HUES64 (cell line): ENCODE results near the gene AKR7A3.
A peak's percentile ranks its signal among the peaks of the same experiment; 100 is the strongest.
"Not testable (repeated sequence)": the region's sequence is repeated elsewhere in the genome, so short reads cannot be mapped to it uniquely, and the experiment has no call there.

Experiments
- H3K27ac ChIP-seq: 2 replicates; pipeline ENCODE4 v1.7.0; 2013; ENCODE audit warnings: low read depth, low read length, inconsistent platforms
- H3K27me3 ChIP-seq: 2 replicates; pipeline ENCODE4 v1.6.1; 2013; ENCODE audit warnings: mild to moderate bottlenecking, low read length; ENCODE audit not compliant: insufficient read depth
- H3K36me3 ChIP-seq: 2 replicates; pipeline ENCODE4 v1.6.1; 2013; ENCODE audit warnings: mild to moderate bottlenecking, low read length; ENCODE audit not compliant: insufficient read depth
- H3K4me1 ChIP-seq: 2 replicates; pipeline ENCODE4 v1.6.1; 2013; ENCODE audit warnings: mild to moderate bottlenecking, low read length, moderate library complexity; ENCODE audit not compliant: insufficient read depth
- H3K4me3 ChIP-seq: 2 replicates; pipeline ENCODE4 v1.5.1; 2013; ENCODE audit warnings: mild to moderate bottlenecking, low read length, moderate library complexity
- H3K9ac ChIP-seq: 2 replicates; pipeline ENCODE4 v1.6.1; 2013; ENCODE audit warnings: mild to moderate bottlenecking, low read depth, low read length
- H3K9me3 ChIP-seq: 2 replicates; pipeline ENCODE4 v1.6.1; 2013; ENCODE audit warnings: low read depth, low read length; ENCODE audit not compliant: insufficient read depth
- WGBS: fragments of 150-250, 120-280 bp; methylation state at CpG from one replicate; pipeline ENCODE4 v1.1.7; 2013; ENCODE audit warnings: missing lambda C conversion rate; 5-methylcytosine and 5-hydroxymethylcytosine counted together

The AKR7A3 gene

DNA sequence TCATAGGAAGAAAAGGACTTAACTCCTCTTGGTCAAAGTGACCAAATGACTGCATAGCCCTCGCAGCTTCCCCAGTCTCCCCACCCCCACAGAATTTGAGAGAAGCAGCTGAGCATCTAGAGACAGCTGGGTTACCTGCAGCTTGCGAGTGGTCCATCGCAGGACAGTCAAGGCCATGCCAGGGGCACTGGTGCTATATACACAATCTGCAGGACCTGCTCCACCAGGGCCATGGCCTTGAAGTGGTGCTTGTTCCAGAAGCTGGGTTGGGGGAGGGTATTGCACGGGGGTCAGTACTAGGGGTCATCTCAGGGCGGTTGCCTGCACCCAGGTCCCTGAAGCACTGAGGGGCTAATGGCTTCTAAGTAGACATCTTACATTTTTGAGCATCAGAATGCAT is 26.5 kb downstream of the AKR7A3 start:
- H3K9me3 ChIP-seq, result no peaks in the 10 kb centered on the region
- no peak overlapping the region for H3K9ac ChIP-seq
- WGBS, result 79% methylated on average over 5 of the region's 5 CpGs

DNA sequence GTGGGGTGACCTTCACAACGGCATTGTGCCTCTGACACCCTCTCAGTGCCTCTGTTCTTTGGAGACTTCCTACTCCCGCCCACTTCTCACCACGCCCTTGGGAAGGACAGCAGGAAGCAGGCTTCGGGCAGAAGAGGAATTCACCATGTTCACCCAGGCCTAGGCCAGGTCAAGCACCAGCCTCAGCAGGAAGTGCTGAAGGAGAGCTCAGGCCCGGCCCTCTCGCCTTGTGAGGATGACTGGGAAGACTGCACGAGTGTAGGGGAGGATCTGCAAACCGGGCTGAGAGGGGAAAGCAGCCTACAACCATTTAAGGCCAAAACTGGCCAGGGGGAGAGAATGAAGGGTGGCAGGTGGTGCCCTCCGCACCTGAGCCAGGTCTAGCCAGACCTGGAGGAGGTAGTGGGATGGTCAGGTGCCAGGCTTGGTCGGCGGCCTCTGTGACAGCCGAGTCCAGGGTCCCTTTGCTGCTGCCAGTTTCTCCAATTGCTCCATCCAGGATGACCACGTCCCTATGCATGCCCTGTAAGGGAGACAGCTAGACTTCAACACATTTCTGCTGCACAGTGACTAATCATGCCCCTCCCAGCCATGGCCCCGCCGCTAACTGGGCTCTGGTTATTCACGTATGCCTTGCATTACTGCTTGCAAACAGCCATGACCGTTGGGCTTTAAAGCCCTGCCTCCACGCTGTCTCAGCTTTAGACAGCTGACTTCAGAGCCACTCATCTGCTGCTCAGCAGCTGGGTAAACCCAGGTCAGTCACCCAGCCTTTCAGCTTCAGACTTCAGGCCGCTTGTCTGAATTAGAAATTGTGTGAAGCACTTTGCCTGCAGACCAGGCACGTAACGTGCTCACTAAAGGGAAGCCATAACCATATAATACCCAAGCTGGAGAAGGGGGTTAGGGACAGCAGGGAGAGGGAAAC is 28.1 kb downstream of the AKR7A3 start:
- no peaks in the 10 kb centered on the region for H3K27me3 ChIP-seq
- H3K36me3 ChIP-seq, result peaks cover 54% of the 10 kb centered on the region
- no peaks in the 10 kb centered on the region for H3K4me1 ChIP-seq
- H3K4me3 ChIP-seq, result no peak overlapping the region
- 93% methylated on average over 21 of the region's 21 CpGs for WGBS
- no peak overlapping the region for H3K27ac ChIP-seq
- no peaks in the 10 kb centered on the region for H3K9me3 ChIP-seq
- H3K9ac ChIP-seq, result no peak overlapping the region

More for the DNA sequence above, 26.5 kb downstream of the AKR7A3 start:
- Histone ChIP-seq H3K36me3 (peaks cover 39% of the 10 kb centered on the region), H3K4me1 (no peaks in the 10 kb centered on the region), H3K27me3 (no peaks in the 10 kb centered on the region), H3K4me3 (no peak overlapping the region), H3K27ac (no peak overlapping the region)

DNA sequence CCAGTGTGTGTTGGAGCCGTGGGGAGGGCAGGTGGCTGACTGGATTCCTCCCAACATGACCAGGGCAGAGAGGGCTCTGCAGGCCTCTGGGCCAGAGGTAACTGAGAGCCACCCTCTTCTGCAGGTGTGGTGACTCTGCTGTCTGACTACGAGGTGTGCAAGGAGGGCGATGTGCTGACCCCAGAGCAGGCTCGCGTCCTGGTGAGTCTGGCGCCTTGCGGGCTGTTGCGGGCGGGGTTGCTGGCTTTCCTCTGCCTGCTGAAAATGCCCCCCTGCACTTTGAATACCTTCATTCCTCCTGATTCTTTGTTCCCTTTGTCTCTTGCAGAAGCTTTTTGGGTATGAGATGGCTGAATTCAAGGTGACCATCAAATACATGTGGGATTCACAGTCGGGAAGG is 30.2 kb downstream of the AKR7A3 start:
- Histone ChIP-seq H3K9me3 (no peaks in the 10 kb centered on the region), H3K27ac (no peak overlapping the region), H3K9ac (no peak overlapping the region), H3K4me3 (no peak overlapping the region), H3K36me3 (peaks cover 65% of the 10 kb centered on the region), H3K4me1 (peaks cover 4% of the 10 kb centered on the region; the same call in 1 of the 2 replicates), H3K27me3 (no peaks in the 10 kb centered on the region)
- WGBS, result 96% methylated on average over 10 of the region's 10 CpGs

DNA sequence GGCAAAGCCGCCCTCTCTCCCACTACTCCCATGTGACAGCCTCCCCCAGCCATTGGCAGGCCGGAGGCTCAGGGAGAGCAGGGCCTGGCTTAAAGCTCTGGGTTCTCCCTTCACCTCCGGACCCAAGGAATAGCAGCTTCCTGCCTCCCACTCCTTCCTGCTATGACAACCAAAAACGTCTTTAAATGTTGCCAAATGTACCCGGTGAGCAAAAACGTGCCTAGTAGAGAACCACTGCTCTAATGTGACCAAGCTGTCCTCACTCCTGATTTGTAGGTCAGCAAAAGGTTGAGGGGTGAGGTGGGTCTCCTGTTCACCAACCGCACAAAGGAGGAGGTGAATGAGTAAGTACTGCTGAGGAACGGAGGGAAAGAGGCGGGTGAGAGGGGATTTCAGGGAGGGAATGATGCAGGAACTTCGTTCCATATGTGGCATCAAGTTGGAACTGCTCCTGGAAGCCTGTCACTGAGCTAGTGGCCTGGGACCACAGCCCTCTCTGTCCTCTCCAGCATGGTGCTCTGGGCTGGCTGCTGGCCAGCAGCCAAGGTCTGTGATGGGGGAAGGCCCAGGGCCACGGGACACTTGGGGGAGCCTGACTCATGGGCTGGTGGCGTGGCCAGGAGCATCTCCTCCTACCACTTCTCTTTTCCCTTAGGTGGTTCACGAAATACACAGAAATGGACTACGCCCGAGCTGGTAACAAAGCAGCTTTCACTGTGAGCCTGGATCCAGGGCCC is 31.2 kb downstream of the AKR7A3 start:
- Histone ChIP-seq H3K9ac (no peak overlapping the region), H3K27ac (no peak overlapping the region), H3K4me1 (peaks cover 11% of the 10 kb centered on the region), H3K36me3 (peaks cover 65% of the 10 kb centered on the region), H3K27me3 (no peaks in the 10 kb centered on the region), H3K4me3 (no peak overlapping the region), H3K9me3 (no peaks in the 10 kb centered on the region)
- 92% methylated on average over 15 of the region's 15 CpGs for WGBS

DNA sequence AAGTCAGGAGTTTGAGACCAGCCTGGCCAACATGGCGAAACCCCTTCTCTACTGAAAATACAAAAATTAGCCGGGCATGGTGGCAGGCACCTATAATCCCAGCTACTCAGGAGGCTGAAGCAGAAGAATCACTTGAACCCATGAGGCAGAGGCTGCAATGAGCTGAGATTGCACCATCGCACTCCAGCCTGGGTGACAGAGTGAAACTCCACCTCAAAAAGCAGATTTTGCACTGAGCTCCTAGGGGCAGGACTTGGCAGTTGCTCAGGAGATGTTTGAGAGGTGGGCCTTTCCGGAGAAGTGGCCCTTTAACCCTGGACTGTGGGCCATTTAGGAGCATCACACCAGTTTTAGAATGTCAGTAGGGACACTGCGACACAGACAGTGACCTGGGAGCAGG is 32.3 kb downstream of the AKR7A3 start:
- not testable (repeated sequence) for H3K27me3 ChIP-seq, H3K4me3 ChIP-seq, H3K9ac ChIP-seq, H3K27ac ChIP-seq, H3K9me3 ChIP-seq
- whole genome bisulfite sequencing, result 95% methylated on average over 5 of the region's 5 CpGs
- peaks cover 65% of the 10 kb centered on the region for H3K36me3 ChIP-seq
- H3K4me1 ChIP-seq, result peaks cover 11% of the 10 kb centered on the region

DNA sequence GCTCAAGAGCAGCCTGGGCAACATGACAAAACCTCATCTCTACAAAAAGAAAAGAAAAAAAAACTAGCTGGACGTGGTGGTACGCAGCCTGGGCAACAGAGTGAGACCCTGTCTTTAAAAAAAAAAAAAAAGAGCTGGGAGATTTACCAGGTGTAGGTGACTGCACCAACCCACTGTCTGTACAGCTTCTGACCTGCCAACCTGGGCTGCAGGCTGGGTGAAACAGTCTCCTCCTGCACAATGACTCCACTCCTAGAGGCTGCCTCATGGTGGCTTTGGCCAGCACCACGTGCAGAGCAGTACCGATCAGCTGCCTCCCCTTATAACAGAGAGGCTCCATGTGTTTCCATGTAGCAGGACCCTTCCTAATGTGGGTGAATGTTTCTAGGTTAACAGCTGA is 33.3 kb downstream of the AKR7A3 start:
- H3K27ac ChIP-seq, result no peak overlapping the region
- no peak overlapping the region for H3K9ac ChIP-seq

DNA sequence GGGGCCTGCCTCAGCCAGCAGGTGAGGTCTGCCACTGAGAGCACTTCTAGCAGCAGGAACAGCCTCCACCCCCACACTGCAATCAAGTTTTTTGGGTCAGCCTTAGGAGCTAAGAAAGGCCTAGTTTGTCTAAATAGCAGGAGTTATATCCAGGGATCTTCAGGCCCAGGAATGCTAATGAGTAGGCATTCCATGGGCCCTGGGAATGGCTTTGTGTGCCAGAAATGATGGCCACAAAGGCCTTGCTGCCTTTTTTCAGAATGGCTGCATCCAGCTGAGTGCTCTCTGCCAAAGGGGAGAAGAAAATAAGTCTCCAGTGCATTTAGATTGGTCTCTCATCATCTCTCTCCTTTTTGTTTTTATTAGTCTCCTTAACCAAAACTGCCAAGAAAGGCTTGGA is 34.2 kb downstream of the AKR7A3 start:
- Histone ChIP-seq H3K36me3 (peaks cover 49% of the 10 kb centered on the region), H3K9me3 (no peaks in the 10 kb centered on the region), H3K4me1 (peaks cover 14% of the 10 kb centered on the region), H3K9ac (no peak overlapping the region), H3K27ac (peak overlapping the region; percentile 46; the same call in 1 of the 2 replicates), H3K4me3 (no peak overlapping the region), H3K27me3 (no peaks in the 10 kb centered on the region)

More for the DNA sequence above, 33.3 kb downstream of the AKR7A3 start:
- Histone ChIP-seq H3K36me3 (peaks cover 58% of the 10 kb centered on the region), H3K4me3 (no peak overlapping the region), H3K27me3 (no peaks in the 10 kb centered on the region), H3K9me3 (no peaks in the 10 kb centered on the region), H3K4me1 (peaks cover 12% of the 10 kb centered on the region)
- 99% methylated on average over 4 of the region's 4 CpGs for WGBS

DNA sequence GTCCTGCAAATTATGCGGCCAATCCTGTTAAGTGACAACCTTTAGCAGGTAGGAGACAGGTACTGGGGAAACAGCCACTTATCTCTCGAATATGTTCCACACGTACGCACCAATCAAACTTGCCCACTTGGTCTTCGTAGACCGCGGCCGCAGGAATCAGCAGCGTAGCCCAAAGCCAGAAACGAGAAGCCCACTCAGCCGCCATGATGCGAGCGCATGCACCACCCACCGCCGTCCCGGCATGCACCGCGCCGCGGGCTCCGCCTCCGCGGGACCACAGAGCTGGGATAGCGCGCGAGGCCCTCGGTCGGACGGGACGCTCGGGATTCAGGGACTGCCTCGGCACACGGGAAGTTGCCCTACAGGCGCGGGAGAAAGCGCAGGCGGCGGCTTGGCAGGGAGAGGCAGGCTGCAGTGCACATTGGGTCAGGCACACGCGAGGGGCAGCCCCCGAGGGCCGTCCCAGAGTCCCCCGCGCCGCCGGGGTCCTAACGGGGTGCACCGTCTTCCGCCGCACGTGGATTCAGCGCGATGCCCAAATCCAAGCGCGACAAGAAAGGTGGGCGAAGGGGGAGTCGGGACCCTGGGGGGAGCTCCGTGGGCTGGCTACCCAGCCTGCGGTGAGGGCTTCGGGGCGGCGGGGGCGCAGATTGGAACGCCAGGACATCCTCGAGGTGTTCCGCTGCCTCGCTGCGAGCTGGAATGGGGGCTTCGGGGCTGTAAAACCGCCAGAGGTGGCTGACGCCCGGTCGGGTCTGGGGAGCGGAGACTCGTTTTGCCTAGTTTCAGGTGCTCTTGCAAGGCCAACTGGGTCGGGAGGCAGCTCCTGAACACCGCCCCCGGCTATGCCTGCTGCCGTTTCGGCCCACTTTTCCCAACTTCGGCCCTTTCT is 37.0 kb downstream of the AKR7A3 start, which contains the start of the genes EMC1 and MRTO4:
Gene EMC1, minus strand, starts transcription at position 220 of the 892 bp plus-strand sequence. Its CDS starts 15 bp downstream, at position 205.
Gene MRTO4, plus strand, starts transcription at position 501 of the 892 bp plus-strand sequence. Its CDS starts 31 bp downstream, at position 532.
- Histone ChIP-seq H3K27ac (peak within 1 kb of the TSS; percentile 99), H3K27me3 (no peaks in the 10 kb centered on the region), H3K36me3 (peaks cover 23% of the 10 kb centered on the region), H3K4me1 (peaks cover 14% of the 10 kb centered on the region), H3K9me3 (no peaks in the 10 kb centered on the region), H3K4me3 (peak within 1 kb of the TSS; percentile 99), H3K9ac (peak within 1 kb of the TSS; percentile 100)
- under 1% methylated on average over 81 of the region's 81 CpGs for WGBS

DNA sequence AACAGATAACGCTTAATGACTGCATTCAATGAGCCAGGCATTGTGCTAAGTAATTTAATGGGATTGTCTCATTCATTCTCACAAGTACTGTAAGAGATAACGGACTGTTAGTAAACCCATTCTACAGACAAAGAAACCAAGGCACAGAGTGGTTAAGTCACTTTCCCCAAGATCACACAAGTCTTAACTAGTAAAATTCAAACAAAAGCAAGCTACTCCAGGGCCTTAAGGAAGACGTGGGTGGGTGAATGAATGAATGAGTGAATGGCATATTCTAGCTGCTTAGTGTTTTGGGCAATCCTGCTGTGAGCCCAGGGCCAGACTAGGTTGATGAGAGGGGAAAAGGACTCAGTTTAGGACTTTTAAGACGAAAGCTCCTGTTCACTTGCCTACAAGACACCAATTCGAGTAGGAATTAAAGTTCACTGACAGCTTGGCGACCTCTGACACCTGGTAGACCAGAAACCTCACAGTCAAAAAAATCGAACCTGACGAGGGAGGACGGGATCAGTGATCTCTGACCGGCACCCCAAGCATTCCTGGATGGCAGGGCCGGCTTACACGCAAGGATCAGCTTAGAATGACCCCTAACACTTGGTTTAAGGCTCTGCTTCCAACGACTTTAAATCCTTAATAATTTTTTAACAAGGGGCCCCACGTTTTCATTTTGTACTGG is 37.8 kb downstream of the AKR7A3 start:
- Histone ChIP-seq H3K4me1 (peaks cover 14% of the 10 kb centered on the region), H3K9ac (peak overlapping the region; percentile 100), H3K36me3 (peaks cover 16% of the 10 kb centered on the region), H3K27me3 (no peaks in the 10 kb centered on the region), H3K4me3 (peak overlapping the region; percentile 99), H3K9me3 (no peaks in the 10 kb centered on the region), H3K27ac (peak overlapping the region; percentile 99)
- 15% methylated on average over 14 of the region's 14 CpGs for WGBS
